GM19455 (cell line): ENCODE data around the gene PHKA1.
"Not testable (repeated sequence)": the region's sequence is repeated elsewhere in the genome, so short reads cannot be mapped to it uniquely, and the experiment has no call there.

Experiments used
- ATAC-seq: cut with Tn5 transposase; IDR thresholded peaks from one replicate; pipeline ENCODE4 v1.9.1; 2021; ENCODE audit not compliant: unreplicated experiment

Gene PHKA1

GRCh38 chrX:72669508-72669907 lies 44.6 kb downstream of the PHKA1 start:
- ATAC-seq = not testable (repeated sequence)

- no peak for ATAC-seq
Measured at GRCh38 chrX:72666451-72666850, 47.7 kb downstream of the PHKA1 start.

- no peak for ATAC-seq
Measured at GRCh38 chrX:72663737-72664136, 50.4 kb downstream of the PHKA1 start.

- no peak for ATAC-seq
Measured at GRCh38 chrX:72662020-72662747, 51.9 kb downstream of the PHKA1 start.

GRCh38 chrX:72659723-72660122 lies 54.4 kb downstream of the PHKA1 start:
- no peak for ATAC-seq

GRCh38 chrX:72652082-72652481 lies 62.0 kb downstream of the PHKA1 start:
- ATAC-seq = no peak

- ATAC-seq = no peak
Measured at GRCh38 chrX:72644946-72645345, 69.2 kb downstream of the PHKA1 start.

GRCh38 chrX:72641611-72642010 lies 72.5 kb downstream of the PHKA1 start:
- ATAC-seq = no peak

- ATAC-seq = no peak
Measured at GRCh38 chrX:72635930-72636329, 78.2 kb downstream of the PHKA1 start.

GRCh38 chrX:72634331-72634730 lies 79.8 kb downstream of the PHKA1 start:
- ATAC-seq = no peak

GRCh38 chrX:72630185-72630584 lies 83.9 kb downstream of the PHKA1 start:
- no peak for ATAC-seq

GRCh38 chrX:72624194-72624593 lies 89.9 kb downstream of the PHKA1 start:
- no peak for ATAC-seq

GRCh38 chrX:72621625-72622485 lies 92.3 kb downstream of the PHKA1 start:
- peak; percentile 81 for ATAC-seq

GRCh38 chrX:72621163-72621562 lies 92.9 kb downstream of the PHKA1 start:
- ATAC-seq = no peak

- ATAC-seq = no peak
Measured at GRCh38 chrX:72620550-72621145, 93.5 kb downstream of the PHKA1 start.

- no peak for ATAC-seq
Measured at GRCh38 chrX:72609313-72609712, 104.8 kb downstream of the PHKA1 start.

- no peak for ATAC-seq
Measured at GRCh38 chrX:72604705-72605104, 109.4 kb downstream of the PHKA1 start.

GRCh38 chrX:72604112-72604511 lies 110.0 kb downstream of the PHKA1 start:
- no peak for ATAC-seq

GRCh38 chrX:72591038-72591437 lies 123.1 kb downstream of the PHKA1 start:
- ATAC-seq = not testable (repeated sequence)

GRCh38 chrX:72584163-72584562 lies 129.9 kb downstream of the PHKA1 start:
- no peak for ATAC-seq

GRCh38 chrX:72576141-72576894 lies 137.8 kb downstream of the PHKA1 start:
- ATAC-seq = no peak
